Measurements from ENCODE around the gene CTAGE4.
"Not testable (repeated sequence)": the region's sequence is repeated elsewhere in the genome, so short reads cannot be mapped to it uniquely, and the experiment has no call there.

CTAGE4 gene

DNA sequence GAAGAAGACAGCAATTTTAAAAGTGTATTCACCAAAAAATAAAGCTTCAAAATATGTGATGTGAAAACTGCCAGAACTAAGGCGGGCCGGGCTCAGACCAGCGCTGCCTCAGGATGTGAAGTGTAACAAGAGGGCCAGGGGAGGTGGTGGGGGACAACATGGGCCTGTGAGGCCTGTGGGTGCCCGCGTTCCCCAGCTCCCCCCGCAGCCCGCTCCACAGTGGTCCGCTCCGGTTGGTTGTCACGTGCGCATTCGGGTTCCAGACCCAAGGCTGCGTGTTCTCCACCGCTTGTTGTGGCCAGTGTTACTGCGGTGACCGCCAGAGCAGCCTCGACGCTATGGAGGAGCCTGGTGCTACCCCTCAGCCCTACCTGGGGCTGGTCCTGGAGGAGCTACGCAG lies at the start of gene CTAGE4:
TSS of gene CTAGE4 (plus strand) at position 301 of the 400 bp plus-strand sequence. CDS start at position 339, 38 bp downstream.
- not testable (repeated sequence) for DNase-seq

GRCh38 chr7:144134116-144134515 lies 49.1 kb upstream of the CTAGE4 start:
- no peak for DNase-seq

GRCh38 chr7:144137501-144137900 lies 45.8 kb upstream of the CTAGE4 start:
- no peak for DNase-seq

DNA sequence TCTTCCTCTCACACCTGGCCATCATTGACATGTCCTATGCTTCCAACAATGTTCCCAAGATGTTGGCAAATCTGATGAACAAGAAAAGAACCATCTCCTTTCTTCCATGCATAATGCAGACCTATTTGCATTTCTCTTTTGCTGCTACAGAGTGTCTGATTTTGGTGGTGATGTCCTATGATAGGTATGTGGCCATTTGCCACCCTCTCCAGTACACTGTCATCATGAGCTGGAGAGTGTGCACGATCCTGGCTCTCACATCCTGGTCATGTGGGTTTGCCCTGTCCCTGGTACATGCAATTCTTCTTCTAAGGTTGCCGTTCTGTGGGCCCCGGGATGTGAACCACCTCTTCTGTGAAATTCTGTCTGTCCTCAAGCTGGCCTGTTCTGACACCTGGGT lies 41.1 kb upstream of the CTAGE4 start:
- no peak for DNase-seq

DNA sequence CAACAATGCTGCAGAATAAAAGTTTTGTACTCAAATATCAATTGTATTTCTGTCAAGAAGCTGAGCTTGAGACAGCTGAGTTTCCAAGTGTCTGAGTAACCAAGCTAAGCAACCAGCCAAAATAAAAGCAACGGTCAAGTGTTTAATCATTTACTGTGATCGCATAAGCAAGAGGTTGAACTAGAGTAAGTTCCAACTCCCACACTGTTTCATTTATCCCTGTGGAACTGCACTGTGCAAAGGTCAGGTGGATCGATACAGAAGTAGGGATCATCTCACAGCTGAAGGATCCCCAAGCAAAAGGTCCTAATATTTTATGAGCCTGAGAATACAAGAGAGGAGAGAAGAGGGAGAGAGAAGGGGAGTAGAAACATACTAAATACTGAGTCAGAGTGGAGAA lies 38.8 kb upstream of the CTAGE4 start:
- no peak for DNase-seq

DNA sequence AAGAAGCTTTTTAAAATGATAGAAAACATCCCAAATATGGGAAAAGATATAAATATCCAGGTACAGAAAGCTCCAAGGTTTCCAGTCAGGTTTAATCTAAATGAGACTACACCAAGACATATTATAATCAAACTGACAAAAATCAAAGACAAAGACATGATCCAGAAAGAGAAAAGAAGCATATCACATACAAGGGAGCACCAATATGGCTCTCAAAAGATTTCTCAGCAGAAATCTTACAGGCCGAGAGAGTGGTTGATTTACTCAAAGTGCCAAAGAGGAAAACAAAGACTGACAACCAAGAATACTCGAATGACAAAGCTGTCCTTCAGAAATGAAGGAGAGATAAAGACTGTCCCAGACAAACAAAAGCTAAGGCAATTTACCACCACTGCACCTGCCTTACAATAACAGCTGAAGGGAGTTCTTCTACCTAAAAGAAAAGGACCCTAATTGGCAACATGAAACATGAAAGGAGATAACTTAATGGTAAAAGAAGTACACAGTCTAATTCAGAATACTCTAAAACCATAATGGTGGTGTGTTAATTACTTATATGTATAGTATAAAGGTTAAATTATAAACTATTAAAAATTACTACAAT lies 34.9 kb upstream of the CTAGE4 start:
- DNase-seq, result no peak

- no peak for DNase-seq
Measured at GRCh38 chr7:144158861-144159260, 24.4 kb upstream of the CTAGE4 start.

DNA sequence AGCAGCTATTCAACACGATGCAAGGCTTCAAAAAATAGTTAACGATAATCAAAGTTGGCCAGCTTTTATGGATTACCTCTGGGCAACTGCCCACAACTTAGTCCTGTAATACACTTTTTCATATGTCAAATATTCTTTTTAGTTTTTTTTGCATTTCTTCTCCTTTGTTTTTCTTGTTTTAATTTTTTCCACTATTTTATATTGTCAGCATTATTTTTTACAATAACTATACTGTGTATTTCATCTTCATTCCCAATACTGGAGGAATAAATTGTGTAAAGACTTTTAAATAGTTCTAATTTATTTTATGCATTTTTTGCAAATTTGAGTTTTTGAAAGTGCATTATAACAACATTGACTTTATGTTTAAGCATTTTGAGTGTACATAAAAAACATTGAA lies 18.5 kb upstream of the CTAGE4 start:
- no peak for DNase-seq

DNA sequence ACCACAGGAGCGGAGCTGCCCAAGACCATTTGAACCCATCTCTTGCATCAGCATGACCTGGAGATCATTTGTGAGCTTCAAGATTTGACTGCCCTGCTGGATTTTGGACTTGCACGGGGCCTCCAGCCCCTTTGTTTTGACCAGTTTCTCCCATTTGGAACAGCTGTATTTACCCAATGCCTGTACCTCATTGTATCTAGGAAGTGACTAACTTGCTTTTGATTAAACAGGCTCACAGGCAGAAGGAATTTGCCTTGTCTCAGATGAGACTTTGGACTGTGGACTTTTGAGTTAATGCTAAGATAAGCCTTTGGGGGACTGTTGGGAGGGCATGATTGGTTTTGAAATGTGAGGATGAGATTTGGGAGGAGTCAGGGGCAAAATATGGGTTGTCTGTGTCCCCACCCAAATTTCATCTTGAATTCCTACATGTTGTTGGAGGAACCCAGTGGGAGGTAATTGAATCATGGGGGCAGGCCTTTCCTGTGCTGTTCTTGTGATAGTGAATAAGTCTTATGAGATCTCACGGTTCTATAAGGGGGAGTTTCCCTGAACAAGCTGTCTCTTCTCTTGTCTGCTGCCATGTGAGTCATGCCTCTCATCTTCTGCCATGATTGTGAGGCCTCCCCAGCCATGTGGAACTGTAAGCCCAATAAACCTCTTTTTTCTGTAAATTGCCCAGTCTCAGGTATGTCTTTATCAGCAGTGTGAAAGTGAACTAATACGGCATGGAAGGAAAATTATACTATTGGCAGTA lies 11.5 kb upstream of the CTAGE4 start:
- DNase-seq, result not testable (repeated sequence)

DNA sequence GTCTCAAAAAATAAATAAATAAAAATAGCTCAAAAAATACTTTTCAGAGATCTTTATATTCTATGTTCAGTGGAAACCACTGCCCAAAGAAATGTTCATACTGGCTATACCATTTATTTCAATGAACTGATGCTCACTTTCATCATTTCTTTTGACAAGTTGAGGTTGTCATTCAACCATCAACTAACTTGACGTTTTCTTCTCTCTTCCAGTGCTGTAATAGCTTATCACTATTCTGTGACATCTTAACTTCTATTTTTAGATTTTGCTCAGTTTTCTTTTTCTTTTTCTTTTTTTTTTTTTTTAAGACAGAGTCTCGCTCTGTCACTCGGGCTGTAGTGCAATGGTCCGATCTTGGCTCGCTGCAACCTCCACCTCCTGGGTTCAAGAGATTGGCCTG lies 8.7 kb upstream of the CTAGE4 start:
- DNase-seq, result no peak

- DNase-seq, result peak; percentile 33
Measured at GRCh38 chr7:144178380-144179164, 4.7 kb upstream of the CTAGE4 start.

- not testable (repeated sequence) for DNase-seq
Measured at GRCh38 chr7:144179165-144179479, 4.1 kb upstream of the CTAGE4 start.

DNA sequence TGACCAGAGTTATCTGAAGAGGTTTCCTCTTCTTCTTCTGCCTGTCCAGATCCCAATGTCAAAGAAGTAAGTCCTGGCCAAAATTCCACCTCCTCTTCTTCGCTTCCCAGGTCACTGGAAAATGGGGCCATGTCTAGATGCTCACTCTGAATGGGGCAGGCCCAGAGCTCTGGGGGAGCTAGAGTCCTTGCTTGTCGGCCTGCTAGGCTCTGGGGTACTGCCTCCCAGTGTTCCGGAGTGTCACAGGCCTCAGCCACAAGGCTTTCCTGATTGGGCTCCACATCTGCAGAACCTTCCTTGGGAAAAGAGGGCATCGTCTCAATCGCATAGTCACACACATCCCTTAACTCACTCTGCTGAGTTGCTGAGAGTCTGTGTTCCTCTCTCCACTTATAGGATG lies 4.6 kb downstream of the CTAGE4 start:
- not testable (repeated sequence) for DNase-seq

DNA sequence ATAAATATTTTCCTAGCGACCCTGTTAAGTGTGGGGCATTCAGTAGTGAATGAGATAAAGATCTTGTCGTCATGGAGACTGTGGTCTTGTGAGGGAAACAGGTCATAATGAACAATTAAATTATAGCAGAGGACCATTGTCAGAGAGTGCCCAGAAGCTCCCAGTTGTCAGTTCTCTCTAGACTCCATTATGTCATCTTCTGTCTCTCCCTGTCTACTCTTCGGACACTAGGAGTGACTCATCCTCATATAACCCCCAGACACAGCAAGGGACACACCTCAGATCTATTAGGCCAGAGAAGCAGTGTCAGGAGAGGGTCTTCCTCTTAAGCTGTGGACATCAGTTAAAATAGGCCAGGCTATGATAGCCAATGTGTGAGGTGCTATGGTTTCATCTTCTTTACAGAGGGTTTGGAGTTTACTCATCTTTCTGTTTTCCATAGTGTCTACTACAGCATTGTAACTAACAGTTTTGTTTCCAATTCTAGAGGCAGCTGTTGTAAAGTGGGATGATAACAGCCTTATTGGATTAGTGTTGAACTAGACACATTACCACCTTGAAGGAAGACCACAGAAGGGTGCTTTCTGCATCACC lies 5.4 kb downstream of the CTAGE4 start:
- not testable (repeated sequence) for DNase-seq

DNA sequence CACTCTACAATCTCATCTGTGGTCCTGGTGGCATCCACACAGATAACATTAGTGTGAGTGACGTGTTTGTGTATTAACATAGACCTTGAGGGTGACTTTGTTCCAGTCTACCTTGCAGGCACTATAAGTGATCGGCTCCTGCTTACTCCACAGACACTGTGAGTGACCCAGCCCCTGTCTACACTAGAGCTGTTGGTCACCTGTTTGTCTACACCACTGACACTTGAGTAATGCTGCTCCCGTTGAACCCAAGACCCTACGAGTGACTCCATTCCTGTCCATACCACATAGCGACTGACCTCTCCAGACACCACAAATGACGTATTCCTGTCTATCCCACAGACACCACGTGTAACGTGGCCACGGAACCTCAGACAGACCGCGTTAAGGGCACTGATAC lies 10.5 kb downstream of the CTAGE4 start:
- not testable (repeated sequence) for DNase-seq

DNA sequence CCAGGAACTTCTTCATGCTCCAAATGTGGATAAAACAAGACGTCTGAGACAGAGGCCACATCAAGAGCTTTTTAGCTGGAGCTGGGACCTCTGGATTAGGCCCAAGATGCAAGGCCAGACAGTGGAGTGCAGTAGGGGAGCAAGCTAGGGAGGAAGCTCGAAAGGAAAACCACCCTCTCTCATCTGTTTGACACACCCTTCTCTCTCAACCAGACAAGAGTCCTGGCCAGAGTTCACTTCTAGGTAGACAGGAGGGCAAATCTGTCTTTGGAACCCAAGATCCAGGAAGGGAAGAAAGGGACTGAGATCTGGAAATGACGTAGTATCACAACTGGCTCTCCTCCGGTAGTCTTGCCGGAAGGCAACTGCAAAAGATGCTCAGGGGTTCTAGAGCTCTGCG lies 11.2 kb downstream of the CTAGE4 start:
- not testable (repeated sequence) for DNase-seq

DNA sequence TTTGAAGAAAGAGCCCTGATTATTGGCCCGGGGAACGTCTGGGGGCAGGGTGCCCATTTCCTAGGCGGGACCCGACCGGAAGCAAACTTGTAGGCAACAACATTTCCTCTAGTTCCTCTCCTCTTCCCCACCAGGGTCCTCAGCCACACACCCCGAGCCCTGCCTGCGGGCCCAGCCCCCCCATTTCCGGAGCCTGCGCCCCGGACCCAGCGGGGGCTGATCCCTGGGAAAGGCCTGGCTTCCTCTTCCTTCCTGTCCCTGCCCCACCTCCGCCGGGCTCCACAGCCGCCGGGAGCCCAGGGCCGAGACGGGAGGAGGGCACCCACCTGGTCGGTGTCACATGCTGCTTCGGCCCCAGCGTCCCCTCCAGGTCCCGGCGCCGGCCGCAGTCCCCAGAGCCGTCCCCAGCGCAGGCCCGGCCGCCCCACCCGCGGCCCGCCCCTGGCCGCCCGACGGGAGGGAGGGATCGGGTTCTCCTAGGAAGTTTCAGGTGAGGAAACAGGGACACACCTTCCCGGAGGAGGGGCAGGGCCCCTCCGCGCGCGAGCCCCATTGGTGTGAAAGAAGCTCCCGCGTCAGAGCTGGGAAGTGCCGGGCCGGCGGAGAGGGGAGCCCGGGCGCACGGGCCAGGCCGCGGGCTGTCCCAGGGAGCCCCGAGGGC lies 12.1 kb downstream of the CTAGE4 start, which contains the start of gene ARHGEF35:
TSS of gene ARHGEF35 (minus strand) at position 622 of the 661 bp plus-strand sequence. CDS start 7,450 bp downstream, outside the sequence.
- DNase-seq, result not testable (repeated sequence)

DNA sequence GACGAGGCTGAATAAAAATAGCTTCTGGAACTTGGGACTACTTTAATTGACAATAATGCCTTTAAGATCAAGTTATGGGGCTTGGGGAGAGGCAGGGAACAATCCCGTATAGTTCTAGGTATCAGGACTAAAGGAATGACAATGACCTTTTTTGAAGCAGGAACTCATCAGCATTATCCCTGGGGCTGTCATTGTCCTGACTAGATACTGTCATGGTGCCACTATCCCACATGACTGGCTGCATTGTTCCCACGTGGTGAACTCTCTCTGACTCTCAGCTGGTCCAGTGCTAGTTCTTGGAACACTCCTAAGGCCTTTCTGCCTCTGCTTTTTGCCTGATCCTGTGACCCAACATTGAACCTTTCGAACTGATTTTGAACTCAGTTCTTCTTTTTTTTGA lies 15.7 kb downstream of the CTAGE4 start:
- DNase-seq, result not testable (repeated sequence)

- not testable (repeated sequence) for DNase-seq
Measured at GRCh38 chr7:144201978-144202377, 18.7 kb downstream of the CTAGE4 start.

GRCh38 chr7:144203086-144203485 lies 19.8 kb downstream of the CTAGE4 start:
- not testable (repeated sequence) for DNase-seq

GRCh38 chr7:144205306-144205705 lies 22.0 kb downstream of the CTAGE4 start:
- not testable (repeated sequence) for DNase-seq

GRCh38 chr7:144217200-144217599 lies 33.9 kb downstream of the CTAGE4 start:
- DNase-seq, result not testable (repeated sequence)

DNA sequence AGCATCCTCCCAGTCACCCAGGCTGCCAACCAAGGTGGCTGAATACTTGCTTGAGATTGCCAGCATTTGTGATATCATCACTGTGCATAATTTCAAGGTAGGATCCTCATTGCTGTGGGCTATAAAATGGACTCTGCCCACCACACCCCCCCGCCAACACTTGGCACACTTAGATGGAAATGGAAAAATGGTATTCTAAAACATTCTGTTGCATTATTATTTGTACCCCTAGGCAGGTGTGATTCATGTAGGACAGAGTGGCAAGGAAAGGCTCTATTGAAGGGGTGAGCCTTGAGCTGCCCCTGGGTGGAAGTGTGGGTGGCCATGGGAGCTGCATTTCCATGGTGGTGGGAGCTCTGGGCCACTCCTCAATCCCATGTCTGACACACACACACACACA lies 35.3 kb downstream of the CTAGE4 start:
- not testable (repeated sequence) for DNase-seq
